ENCODE measurements around the gene HEG1.
"Not testable (repeated sequence)": the region's sequence is repeated elsewhere in the genome, so short reads cannot be mapped to it uniquely, and the experiment has no call there.

The HEG1 gene

DNA sequence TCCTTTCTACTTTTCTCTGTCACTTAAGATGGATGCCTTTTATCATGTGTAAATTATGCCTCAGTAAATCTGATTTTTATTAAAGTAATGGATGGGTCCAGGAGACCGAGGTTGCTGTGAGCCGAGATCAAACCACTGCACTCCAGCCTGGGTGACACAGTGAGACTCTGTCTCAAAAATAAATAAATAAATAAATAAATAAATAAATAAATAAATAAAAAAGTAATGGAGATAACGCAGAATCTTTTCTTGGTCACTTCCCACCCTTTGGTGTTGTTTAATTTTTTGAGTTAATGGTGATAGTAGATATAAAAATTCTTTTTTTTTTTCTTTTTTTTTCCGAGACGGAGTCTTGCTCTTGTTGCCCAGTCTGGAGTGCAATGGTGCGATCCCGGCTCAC, 77.2 kb downstream of the HEG1 start:
- DNase-seq: no peak

DNA sequence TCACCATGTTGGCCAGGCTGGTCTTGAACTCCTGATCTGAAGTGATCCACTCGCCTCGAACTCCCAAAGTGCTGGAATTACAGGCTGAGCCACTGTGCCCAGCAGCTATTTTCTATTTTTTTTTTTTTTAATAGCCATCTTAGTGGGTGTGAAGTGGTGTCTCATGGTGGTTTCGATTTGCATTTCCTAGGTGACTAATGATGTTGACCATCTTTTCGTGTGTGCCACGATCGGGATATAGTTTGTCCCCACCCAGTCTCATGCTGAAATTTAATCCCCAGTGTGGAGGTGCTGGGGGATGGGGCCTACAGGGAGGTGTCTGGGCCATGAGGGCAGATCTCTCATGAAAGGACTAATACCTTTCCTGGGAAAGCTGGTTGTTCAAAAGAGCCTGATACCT, 79.4 kb downstream of the HEG1 start:
- no peak for DNase-seq

DNA sequence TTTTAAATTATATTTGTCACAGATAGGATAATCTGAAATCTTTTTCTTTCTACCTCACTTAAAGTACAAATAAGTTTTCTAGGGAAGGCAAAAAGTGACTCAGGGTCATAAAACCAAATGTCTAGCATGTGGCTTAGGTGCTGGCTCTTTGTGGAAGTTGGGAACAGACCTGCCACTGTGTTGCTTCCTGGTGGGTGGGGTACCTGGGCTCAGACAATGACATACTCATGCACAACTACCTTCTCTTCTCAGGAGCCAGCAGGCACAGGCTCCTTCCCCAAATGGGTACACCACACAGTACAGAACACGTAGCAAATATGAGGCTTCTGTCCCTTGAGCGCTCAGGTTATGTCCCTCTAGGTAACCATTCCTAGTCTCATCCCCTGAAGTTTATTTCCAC, 81.1 kb downstream of the HEG1 start:
- no peak for DNase-seq

DNA sequence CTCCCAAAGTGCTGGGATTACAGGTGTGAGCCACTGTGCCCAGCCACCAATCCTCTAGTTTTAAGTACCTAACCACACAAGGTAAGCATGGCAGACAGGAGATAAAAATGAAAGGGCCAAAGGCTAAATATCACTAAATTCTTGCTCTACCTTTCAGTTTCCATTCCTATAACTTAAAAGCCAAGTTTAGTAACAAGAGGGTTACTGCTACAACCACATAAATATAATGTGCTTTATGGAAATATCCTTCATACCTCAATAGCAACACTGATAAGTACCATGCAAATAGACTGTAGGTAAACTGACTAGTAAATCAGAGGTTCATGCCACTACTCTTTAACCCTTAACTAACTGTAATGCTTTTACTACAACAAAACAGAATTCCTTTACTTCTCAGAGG, 82.5 kb downstream of the HEG1 start:
- DNase-seq: no peak

DNA sequence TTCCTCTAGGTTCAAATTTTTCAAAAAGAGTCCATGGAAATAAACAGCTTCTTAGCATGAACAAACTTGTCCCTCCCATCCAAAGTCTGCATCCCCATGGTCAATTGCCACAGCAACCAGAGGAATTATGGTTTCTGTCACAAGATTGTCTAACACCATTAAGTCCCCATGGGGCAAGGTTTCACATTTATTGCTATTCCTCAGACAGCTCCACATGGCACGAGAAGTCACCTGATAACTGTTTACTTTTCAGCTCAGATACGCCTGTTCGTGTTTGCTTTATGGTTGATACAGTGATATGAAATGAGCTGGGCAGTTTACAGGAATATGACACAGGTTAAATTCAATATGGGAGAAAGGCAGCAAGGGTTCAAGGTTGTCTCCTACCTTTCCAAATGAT, 83.3 kb downstream of the HEG1 start:
- no peak for DNase-seq

DNA sequence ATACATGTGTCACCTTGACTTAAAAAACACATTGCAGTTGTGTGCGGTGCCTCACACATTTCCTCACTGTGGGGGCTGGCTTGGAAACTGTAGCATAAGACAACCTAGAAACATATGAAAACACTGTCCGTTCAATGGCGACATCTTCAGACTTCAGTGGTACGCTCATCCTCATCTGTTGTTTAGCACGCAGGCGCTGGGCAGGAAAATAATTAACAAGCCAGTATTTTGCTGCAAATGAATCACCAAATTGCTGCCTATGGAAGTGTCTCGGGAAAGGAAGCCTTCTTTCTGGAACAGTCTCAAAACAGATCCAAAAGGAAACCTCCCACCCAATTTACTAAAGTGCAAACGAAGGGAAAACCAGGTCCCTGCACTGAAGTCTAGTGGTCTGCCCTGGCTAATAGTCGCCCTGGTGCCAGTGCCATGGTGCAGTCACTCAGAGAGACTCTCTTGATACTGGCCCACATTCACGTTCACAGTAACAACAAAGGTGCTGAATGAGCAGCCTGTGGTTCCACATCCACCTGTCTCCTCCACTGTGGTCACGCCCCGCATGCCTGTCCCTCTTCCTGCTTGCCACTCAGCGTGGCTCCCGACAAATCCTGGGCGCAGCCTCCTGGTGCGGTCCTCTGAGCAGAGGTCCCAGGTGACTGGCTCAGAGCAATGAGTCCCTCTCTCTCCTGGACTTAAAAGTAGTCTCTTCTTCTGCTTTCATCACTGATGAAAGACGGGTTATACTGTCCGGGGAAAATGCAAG, 85.7 kb downstream of the HEG1 start:
- no peak for DNase-seq

DNA sequence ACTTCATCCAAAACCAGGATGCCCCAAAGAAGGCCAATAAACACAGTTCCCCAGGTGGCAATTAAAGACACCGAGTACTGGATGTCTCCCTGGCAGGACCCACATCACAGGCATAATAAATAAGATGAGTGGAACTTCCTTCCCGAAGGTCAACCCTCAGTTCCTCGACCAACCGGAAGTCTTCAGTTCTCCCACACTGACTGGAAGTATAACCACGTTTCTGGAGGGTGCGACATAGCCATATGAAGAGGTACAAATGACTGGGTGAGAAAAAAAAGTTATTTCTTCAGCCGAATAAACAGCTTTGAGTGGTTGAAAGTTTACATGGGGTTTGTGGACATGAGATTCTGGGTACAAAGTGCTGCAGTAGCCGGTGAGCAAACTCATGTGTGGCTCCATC, 86.6 kb downstream of the HEG1 start:
- DNase-seq: no peak

DNA sequence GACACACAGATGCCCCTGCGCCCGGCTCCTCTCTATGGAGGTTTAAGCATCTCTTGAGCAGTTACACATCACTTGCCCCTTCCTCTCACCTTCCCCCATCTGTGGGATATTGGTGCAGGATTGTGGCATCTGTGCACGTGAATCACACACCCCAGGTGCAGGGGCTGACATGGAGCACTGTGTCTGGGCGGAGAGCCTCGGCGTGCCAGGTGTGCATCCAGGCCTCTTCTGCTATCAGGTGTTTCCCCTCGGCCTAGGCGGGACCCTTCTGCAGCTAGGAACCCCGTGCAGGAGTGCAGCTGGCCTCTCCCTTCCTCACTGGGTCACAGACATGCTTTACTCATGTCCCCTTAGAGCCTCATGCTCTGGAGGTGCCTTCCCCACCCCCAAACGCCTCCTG, 87.8 kb downstream of the HEG1 start:
- no peak for DNase-seq

DNA sequence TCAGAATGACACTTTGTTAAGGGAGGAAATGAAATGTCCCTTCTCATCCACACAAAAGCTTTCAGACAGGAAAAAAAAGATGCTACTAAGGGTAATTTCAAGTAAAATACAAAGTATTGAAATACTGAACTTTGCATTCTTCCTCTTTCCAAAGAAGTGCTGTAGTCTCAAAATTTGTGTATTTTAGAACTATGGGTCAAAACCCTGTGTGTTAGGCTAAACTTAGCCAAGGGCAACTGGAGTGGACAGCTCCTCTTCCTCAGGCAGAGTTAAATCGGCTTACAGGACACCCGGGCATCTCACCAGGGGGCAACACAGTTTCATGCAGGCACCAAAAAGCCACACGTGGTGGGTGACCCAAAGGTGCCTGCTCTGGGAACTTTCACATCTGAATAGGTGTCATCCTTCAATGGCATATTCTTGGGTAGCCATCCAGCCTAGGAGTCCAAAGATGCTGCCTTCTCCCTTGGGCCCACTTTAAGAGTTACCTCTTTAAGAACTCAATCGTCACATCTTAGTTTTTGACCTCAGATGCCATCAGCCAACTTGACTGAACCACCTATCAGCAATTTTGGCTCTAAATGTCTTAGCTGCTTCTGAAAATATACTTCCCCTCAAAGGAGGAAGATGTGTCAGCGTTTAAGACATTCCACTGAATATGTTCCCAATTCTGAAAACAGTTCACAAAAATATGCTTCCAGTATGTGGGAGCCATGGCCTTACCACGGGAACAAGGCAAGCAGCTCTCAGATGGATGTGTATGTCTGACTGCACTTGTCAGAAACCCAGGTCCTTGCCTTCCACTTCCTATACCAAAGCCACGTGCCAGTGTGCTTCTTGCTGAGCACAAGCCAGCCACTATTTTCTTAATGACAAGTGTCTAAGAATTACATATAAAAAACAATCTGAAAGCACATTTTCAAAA, 89.0 kb downstream of the HEG1 start:
- DNase-seq: peak in 1 of 2 donors; percentile 16

DNA sequence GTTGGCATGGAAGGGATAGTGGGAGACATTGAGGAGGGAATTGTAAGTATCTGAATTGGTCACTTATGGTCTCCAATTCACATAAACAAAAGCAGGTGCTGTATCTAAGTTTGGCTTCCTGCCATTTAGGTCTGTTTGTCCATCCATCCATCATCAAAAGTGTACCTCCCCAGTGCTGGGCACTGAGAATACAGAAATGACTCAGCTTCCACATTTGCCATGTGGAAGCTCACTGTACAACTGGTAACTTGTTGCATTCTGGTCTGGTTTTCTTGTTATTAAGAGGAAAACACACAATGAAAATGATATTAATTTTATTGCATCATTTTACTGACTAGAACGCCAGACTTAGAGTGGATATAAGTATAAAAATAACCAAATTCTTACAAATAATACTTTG, 90.4 kb downstream of the HEG1 start:
- no peak for DNase-seq

DNA sequence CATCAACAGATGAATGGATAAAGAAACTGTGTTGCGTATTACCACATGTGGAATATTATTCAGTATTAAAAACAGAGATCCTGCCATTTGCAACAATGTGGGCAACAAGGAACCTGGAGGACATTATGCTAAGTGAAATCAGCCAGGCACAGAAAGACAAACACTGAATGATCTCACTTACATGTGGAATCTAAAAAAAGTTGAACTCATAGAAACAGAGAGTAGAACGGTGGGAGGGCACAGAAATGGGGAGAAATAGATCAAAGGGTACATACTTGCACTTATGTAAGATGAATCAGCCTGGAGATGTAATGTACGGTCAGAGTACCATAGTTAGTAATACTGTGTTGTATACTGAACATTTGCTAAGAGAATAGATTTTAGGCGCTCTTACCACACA, 91.4 kb downstream of the HEG1 start:
- DNase-seq: no peak

DNA sequence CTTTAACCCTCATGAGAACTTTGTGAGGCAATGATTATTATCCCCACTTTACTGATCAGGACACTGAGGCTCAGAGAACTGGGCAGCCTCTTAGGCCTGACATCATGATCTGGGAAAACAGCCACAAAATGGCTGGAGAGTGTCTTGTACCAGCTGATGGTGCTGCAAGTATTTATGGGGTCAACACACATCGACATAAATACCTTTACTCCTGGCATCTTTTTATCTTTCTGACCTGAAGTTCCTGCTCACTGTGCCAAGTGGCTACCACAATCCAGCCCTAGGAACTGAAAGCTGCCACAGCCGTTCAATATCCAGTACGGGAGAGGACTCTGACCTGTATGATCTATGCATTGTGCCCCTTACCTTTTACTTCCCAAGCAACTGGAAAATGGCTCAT, 92.0 kb downstream of the HEG1 start:
- no peak for DNase-seq

DNA sequence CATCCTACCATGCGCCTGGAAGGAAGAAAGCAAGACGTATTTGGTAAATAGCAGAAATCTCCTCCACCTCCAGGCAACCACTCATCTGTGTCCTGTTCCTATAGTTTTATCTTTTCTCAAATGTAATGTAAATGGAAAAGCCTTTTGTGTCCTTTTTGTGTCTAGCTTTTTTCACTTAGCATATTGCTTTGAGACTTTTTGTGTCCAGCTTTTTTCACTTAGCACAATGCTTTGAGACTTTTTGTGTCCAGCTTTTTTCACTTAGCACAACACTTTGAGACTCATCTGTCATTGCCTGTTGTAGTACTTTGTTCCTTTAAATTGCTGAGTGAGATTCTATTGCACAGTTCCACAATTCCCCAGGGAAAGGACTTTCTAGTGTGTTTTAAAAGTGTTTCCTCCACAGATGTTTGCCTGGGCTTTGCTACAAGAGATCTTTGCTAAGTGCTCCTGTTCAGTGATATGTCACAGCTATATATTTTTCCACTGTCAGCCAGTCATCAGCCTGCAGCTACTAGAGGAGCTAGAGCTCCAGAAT, 93.3 kb downstream of the HEG1 start:
- DNase-seq: no peak

DNA sequence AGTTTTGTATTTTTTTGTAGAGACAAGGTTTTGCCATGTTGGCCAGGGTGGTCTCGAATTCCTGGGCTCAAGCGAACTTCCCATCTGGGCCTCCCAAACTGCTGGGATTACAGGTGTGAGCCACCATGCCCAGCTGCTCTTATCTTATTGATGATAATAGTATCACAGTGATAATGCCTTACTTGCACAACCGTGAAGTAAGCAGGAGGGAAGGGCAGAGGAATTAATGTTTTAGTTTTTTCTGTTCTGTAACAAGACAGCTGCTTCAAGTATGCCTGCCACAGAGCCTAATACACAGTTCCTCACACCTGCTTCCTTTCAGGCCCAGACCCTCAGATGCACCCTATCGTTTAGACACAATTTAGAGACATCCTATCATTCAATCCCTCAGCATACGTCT, 95.1 kb downstream of the HEG1 start:
- no peak for DNase-seq

DNA sequence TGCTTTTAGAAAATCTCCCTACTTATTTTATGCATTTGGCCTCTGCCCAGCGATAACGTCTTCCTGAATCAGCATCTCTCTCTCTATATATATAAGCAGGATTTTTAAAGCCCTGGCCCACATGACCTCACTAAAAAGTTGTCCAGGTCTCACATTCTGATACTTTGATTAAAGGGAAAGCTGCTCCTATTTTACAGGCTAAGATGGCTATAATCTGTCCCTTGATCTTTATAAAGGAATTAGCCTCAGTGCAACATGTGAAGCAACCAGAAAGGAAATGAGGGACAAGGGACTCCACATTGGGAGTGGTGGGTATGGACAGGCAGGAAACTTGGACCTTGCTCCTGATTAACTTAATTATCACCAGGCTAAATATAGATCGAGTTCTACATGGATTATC, 95.7 kb downstream of the HEG1 start:
- DNase-seq: no peak

DNA sequence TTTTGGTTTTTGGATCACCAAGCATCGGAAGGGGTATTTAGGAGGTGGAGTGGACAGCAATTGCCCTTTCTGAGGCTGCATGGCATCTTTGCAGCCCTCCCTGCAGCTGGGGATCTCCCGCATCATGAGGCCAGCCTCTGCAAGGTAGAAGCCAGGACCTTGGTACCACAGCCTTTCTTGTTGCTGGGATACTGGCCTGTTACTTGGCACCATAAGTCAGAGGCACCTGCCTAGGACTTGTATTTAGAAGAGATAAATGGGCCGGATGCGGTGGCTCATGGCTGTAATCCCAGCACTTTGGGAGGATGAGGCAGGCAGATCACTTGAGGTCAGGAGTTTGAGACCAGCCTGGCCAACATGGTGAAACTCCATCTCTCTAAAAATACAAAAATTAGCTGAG, 97.8 kb downstream of the HEG1 start:
- not testable (repeated sequence) for DNase-seq

DNA sequence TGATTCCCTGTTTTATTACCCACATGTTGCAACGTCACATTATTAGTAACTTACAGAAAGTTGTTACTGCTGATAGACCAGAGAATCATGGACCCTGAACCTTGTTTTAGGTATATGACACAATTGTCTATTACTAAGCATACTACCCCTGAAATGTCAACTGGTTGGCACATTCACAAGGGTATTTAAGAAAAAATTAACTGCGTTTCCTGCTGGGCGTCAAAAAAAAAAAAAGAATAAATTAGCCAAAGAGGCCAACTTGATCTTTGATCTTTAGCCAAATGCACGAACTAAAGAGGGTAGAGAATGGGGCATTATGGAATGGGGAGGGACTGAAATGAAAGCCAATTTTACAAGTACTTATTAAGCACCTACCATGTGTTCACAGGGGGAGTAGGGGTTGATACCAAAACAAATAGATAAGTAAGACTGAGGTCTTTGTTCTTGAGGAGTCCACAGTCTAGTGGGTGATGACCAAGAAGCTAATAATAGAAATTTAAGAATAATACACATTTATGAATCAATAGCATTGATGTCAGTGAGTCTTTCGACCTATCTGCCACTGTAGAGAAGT, 103.4 kb downstream of the HEG1 start:
- no peak for DNase-seq

DNA sequence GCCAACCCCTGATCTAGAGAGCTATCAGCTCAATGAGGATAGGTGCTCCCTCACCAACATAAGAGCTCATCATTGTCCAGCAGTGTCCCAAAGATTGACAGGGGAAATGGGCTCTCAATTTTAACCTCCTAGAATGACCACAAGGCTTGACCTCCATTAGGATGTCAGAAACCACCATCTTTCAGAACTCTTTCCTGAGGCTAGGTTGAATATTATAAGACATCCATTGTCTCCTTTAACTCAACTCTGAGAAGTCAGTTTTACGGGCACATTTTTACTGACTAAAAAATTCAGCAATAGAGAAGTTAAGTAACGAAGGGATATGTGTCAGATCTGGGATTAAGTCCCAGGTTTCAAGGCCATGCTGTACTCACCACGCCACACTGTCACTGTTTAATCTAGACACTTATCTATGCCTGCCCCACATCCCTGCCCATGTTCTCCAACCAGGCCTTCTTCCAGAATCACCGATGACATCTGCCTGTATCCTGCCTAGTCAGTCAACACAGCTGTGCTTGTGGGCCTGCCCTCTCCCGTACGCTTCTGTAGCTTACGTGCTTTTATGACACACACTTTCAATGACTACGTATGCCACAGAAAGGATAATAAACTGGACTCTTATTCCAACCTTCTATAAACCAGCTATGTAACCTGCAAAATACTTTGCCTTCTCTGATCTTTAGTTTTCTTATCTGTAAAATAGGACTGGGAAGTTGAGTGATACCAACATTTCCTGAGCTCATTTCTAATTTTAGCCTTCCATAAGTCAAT, 104.1 kb downstream of the HEG1 start:
- DNase-seq: no peak

DNA sequence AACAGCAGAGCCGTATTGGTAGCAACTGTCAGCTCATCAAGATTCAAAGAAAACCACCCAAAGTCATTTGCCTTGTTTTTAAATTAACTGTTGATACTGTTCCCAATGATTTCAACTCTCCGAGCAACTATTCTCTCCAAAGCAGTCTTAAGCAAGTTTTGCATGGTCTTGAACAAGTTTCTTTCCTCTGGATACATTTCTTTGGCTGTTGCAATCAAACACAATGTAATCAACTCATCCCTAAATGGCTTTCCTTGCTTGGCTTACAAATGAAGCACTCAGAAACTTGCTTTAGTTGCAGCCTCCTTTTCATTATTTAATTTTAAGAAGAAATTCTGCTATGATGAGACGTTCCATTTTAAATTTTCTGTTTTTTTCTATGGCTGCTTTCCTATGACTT, 105.8 kb downstream of the HEG1 start:
- no peak for DNase-seq

DNA sequence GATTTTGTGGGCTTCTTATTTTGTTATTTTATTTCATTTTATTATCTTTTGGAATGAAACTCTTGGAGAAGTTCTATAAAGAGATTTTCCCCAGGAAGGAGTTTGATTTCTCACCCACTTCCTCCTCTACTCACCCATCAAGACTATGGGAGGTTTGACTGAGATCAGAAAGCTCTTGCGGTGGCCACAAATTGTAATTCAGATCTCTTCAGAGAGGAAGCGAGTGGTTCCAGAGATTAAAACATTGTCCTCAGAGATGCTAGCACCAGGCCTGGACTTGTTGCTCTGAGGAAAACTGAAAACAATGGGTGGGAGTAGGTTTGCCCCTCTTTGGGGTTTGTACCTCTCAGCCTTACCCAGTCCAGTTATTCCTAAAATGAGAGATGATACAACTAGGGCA, 113.2 kb downstream of the HEG1 start:
- DNase-seq: no peak

DNA sequence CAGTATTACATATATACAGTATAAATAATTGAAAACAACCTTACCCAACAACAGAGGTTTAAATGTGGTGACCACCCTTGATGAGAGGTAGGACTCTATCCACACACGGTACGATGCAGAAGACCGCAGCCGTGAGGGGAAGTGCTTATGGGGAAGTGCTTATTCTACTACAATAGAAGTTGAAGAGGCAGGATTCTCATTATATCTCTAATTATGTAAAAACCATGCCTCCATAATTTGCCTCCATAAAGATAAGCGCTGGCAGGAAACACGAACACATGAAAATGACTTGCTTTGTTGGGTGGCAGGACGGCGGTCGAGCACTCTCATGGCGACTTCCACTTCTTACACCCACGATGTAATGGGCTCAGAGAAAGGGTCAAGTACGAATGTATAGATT, 114.0 kb downstream of the HEG1 start:
- peak; percentile 26 to 31 for DNase-seq

DNA sequence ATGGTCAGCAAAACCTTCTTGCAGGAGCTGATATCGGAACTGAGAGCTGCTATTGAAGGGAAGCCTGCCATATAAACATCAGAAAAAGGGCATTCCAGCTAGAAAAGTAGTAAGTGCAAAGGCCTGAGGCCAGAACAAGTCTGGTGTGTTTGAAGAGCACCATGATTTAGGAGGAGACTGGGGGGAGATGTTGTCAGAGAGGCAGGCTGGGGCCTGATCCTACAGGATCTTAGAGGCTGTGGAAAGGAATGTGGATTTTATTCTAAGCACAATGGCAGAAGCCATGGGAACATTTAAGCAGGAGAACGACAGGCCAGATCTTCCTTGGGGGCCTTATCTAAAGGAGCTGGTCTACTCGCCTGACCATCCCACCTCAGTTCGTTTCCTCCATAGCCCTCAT, 116.1 kb downstream of the HEG1 start:
- no peak for DNase-seq

DNA sequence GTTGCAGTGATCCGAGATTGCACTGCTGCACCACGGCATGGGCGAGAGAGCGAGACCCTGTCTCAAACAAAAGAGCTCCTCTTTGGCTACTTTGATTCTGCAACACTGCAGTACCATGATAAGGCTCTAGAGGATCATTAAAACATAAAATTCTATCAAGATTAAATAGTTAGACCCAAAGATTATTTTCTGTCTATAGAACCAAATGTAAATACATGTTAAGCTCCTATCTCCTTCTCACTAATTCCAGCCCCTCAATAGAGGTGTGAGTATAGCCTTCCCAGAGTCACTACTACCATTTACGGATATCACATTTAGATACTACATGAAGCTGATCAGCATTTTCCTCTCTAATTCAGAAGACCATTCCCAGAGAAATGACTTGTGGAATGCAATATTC, 116.9 kb downstream of the HEG1 start:
- no peak for DNase-seq

Data from inflammatory macrophage treated with lipopolysaccharide for 1 hour (primary cell).